GM21723 (cell line): ENCODE results near the gene TMPRSS4.

Experiments
- ATAC-seq: cut with Tn5 transposase; IDR thresholded peaks from one replicate; pipeline ENCODE4 v1.9.1; 2021; ENCODE audit warnings: mild to moderate bottlenecking, moderate library complexity; ENCODE audit not compliant: unreplicated experiment

The TMPRSS4 gene

GRCh38 chr11:118078911-118079411, 2.1 kb downstream of the TMPRSS4 start:
- no peak for ATAC-seq

GRCh38 chr11:118079491-118079890, 2.6 kb downstream of the TMPRSS4 start:
- no peak for ATAC-seq

GRCh38 chr11:118080296-118080695, 3.4 kb downstream of the TMPRSS4 start:
- no peak for ATAC-seq

GRCh38 chr11:118081241-118081958, 4.5 kb downstream of the TMPRSS4 start:
- no peak for ATAC-seq

GRCh38 chr11:118082880-118083552, 6.1 kb downstream of the TMPRSS4 start:
- no peak for ATAC-seq

GRCh38 chr11:118084247-118084646, 7.4 kb downstream of the TMPRSS4 start:
- ATAC-seq = no peak

GRCh38 chr11:118084656-118085055, 7.8 kb downstream of the TMPRSS4 start:
- ATAC-seq = no peak

- no peak for ATAC-seq
These were observed 10.3 kb downstream of the TMPRSS4 start, which contains the start of gene SMIM35 for GRCh38 chr11:118086913-118087768. SMIM35 (minus strand) TSS chr11:118086963; CDS start chr11:118086757, 206 bp downstream.

GRCh38 chr11:118087931-118088330, 11.1 kb downstream of the TMPRSS4 start:
- no peak for ATAC-seq

GRCh38 chr11:118088531-118088930, 11.7 kb downstream of the TMPRSS4 start:
- ATAC-seq = no peak

GRCh38 chr11:118090545-118091162, 13.8 kb downstream of the TMPRSS4 start:
- no peak for ATAC-seq

- ATAC-seq = no peak
These were observed 14.8 kb downstream of the TMPRSS4 start for GRCh38 chr11:118091690-118092089.

- ATAC-seq = no peak
These were observed 16.2 kb downstream of the TMPRSS4 start for GRCh38 chr11:118092907-118093571.

GRCh38 chr11:118095493-118095892, 18.6 kb downstream of the TMPRSS4 start:
- no peak for ATAC-seq

- no peak for ATAC-seq
These were observed 19.1 kb downstream of the TMPRSS4 start for GRCh38 chr11:118095967-118096367.

- ATAC-seq = no peak
These were observed 22.3 kb downstream of the TMPRSS4 start for GRCh38 chr11:118098996-118099837.

- ATAC-seq = no peak
These were observed 23.1 kb downstream of the TMPRSS4 start for GRCh38 chr11:118099838-118100556.

GRCh38 chr11:118100691-118101232, 23.9 kb downstream of the TMPRSS4 start:
- ATAC-seq = no peak
